ENCODE results near the gene EXPH5.

The EXPH5 gene

GRCh38 chr11:108511851-108512474, 81.6 kb downstream of the EXPH5 start:
- no peak for DNase-seq

GRCh38 chr11:108508653-108509593, 84.6 kb downstream of the EXPH5 start:
- DNase-seq: no peak

- no peak for DNase-seq
Measured at GRCh38 chr11:108501396-108501795, 92.2 kb downstream of the EXPH5 start.

- DNase-seq: no peak
Measured at GRCh38 chr11:108500721-108501120, 92.8 kb downstream of the EXPH5 start.

- no peak for DNase-seq
Measured at GRCh38 chr11:108500169-108500568, 93.4 kb downstream of the EXPH5 start.

- DNase-seq: no peak
Measured at GRCh38 chr11:108498816-108499408, 94.7 kb downstream of the EXPH5 start.

- peak; percentile 65 to 84 (median 68) for DNase-seq
Measured at GRCh38 chr11:108498046-108498815, 95.3 kb downstream of the EXPH5 start, which contains the start of gene POGLUT3. POGLUT3 (minus strand) TSS chr11:108498384; CDS start chr11:108498366, 18 bp downstream.

GRCh38 chr11:108497317-108498045, 96.1 kb downstream of the EXPH5 start:
- peak; percentile 96 to 100 (median 99) for DNase-seq

GRCh38 chr11:108496643-108497256, 96.8 kb downstream of the EXPH5 start:
- peak in 2 of 3 donors; percentile 11 to 26 for DNase-seq

- no peak for DNase-seq
Measured at GRCh38 chr11:108495326-108495725, 98.2 kb downstream of the EXPH5 start.

- no peak for DNase-seq
Measured at GRCh38 chr11:108494182-108494581, 99.4 kb downstream of the EXPH5 start.

GRCh38 chr11:108491936-108492335, 101.6 kb downstream of the EXPH5 start:
- no peak for DNase-seq

GRCh38 chr11:108486828-108487227, 106.7 kb downstream of the EXPH5 start:
- no peak for DNase-seq

GRCh38 chr11:108486331-108486730, 107.2 kb downstream of the EXPH5 start:
- no peak for DNase-seq

GRCh38 chr11:108483163-108483562, 110.4 kb downstream of the EXPH5 start:
- no peak for DNase-seq

- DNase-seq: no peak
Measured at GRCh38 chr11:108474664-108475463, 118.7 kb downstream of the EXPH5 start.

GRCh38 chr11:108472681-108473080, 120.9 kb downstream of the EXPH5 start:
- no peak for DNase-seq

GRCh38 chr11:108468478-108468864, 125.1 kb downstream of the EXPH5 start:
- peak; percentile 13 to 63 (median 55) for DNase-seq

GRCh38 chr11:108467091-108467823, 126.3 kb downstream of the EXPH5 start, which contains the start of gene C11orf65:
C11orf65 (minus strand) TSS chr11:108467529; CDS start chr11:108461559, 5,970 bp downstream.
- DNase-seq: peak; percentile 97 to 98 (median 98)

- no peak for DNase-seq
Measured at GRCh38 chr11:108466405-108466804, 127.2 kb downstream of the EXPH5 start.
